Ishikawa (cell line): ENCODE results near the gene KIF22.

Experiments used
- FOXM1 ChIP-seq: IDR thresholded peaks from 2 replicates; pipeline ENCODE4 v1.6.1; 2012; ENCODE audit warnings: low read depth, borderline replicate concordance
- TAF1 ChIP-seq: IDR thresholded peaks from 2 replicates; pipeline ENCODE4 v1.6.1; 2012; ENCODE audit warnings: low read depth, mild to moderate bottlenecking
- TF ChIP-seq, protein P1 (sequence below): IDR thresholded peaks from 2 replicates; pipeline ENCODE4 v1.6.1; 2012; ENCODE audit warnings: low read depth, mild to moderate bottlenecking

DNA sequence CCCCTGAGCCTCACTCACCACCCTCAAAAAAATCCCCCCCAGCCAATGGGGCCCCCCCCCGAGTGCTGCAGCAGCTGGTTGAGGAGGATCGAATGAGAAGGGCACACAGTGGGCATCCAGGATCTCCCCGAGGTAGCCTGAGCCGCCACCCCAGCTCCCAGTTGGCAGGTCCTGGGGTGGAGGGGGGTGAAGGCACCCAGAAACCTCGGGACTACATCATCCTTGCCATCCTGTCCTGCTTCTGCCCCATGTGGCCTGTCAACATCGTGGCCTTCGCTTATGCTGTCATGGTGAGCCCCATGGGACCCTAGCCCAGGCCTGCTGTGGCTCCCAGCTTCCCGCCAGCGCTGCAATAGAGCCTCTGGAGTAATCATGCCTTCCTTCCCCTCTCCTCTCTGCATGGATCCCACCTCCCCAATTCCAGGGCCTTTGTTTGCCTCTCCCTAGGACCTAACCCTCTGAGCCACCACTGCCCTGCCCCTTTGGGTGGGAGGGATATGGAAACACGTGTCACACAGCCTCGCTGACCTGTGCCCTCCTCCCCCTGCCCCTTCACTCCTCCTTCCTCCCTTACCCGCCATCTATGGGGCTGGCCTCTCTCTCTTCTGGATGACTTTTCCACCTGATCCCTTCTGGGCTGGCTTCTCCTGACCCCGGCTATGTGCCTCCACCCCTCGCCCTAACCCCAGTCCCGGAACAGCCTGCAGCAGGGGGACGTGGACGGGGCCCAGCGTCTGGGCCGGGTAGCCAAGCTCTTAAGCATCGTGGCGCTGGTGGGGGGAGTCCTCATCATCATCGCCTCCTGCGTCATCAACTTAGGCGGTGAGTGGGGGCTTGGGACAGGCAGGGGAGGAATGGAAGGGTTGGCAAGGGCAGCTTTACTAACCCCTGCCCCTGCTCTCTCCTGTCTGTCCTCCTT, 23.4 kb downstream of the KIF22 start:
- TF ChIP-seq TAF1: no peak
- TF ChIP-seq FOXM1: no peak
- TF ChIP-seq, protein P1, sequence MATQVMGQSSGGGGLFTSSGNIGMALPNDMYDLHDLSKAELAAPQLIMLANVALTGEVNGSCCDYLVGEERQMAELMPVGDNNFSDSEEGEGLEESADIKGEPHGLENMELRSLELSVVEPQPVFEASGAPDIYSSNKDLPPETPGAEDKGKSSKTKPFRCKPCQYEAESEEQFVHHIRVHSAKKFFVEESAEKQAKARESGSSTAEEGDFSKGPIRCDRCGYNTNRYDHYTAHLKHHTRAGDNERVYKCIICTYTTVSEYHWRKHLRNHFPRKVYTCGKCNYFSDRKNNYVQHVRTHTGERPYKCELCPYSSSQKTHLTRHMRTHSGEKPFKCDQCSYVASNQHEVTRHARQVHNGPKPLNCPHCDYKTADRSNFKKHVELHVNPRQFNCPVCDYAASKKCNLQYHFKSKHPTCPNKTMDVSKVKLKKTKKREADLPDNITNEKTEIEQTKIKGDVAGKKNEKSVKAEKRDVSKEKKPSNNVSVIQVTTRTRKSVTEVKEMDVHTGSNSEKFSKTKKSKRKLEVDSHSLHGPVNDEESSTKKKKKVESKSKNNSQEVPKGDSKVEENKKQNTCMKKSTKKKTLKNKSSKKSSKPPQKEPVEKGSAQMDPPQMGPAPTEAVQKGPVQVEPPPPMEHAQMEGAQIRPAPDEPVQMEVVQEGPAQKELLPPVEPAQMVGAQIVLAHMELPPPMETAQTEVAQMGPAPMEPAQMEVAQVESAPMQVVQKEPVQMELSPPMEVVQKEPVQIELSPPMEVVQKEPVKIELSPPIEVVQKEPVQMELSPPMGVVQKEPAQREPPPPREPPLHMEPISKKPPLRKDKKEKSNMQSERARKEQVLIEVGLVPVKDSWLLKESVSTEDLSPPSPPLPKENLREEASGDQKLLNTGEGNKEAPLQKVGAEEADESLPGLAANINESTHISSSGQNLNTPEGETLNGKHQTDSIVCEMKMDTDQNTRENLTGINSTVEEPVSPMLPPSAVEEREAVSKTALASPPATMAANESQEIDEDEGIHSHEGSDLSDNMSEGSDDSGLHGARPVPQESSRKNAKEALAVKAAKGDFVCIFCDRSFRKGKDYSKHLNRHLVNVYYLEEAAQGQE: no peak
